Heart right ventricle (tissue), 16 donors: ENCODE results near the gene LRG1. TPM values are rescaled to one million over a fixed set of nuclear protein-coding genes. Genes with fewer than 3 reads are reported as not detected.
A peak's percentile ranks its signal among the peaks of the same experiment; 100 is the strongest.
"Not testable (repeated sequence)": the region's sequence is repeated elsewhere in the genome, so short reads cannot be mapped to it uniquely, and the experiment has no call there.

ENCODE experiments used
- ATAC-seq, 8 donors: fragments of 200-7000 bp; cut with Tn5 transposase; one replicate each; pipeline ENCODE4 v1.9.1; 2020; ENCODE audit warnings: mild to moderate bottlenecking in 8 of 8, moderate library complexity in 8 of 8, moderate number of reproducible peaks in 1 of 8
- DNase-seq, 2 donors: peaks; one replicate each; pipeline ENCODE4 v3.0.0-alpha.2; 2020
- H3K27ac ChIP-seq, 10 donors: fragments of 200-600 bp; sonication (generic) in 2 of 10; one replicate each; pipeline versions ENCODE4 v1.5.0 to v1.8.0; 2020 to 2022; ENCODE audit warnings: mild to moderate bottlenecking in 3 of 10
- H3K27me3 ChIP-seq, 7 donors: fragments of 200-600 bp; one replicate each; pipeline ENCODE4 v1.8.0; 2021 to 2022; ENCODE audit warnings: mild to moderate bottlenecking in 2 of 7
- H3K36me3 ChIP-seq, 9 donors: fragments of 200-600 bp; sonication (generic) in 1 of 9; one replicate each; pipeline versions ENCODE4 v1.5.0 to v1.8.0; 2020 to 2022; ENCODE audit warnings: mild to moderate bottlenecking in 2 of 9
- H3K4me1 ChIP-seq, 9 donors: fragments of 200-600 bp; sonication (generic) in 1 of 9; one replicate each; pipeline versions ENCODE4 v1.5.0 to v1.8.0; 2020 to 2022; ENCODE audit warnings: mild to moderate bottlenecking in 4 of 9
- H3K4me3 ChIP-seq, 10 donors: fragments of 200-600 bp; sonication (generic) in 2 of 10; one replicate each; pipeline versions ENCODE4 v1.5.0 to v1.8.0; 2020 to 2022; ENCODE audit warnings: mild to moderate bottlenecking in 7 of 10, moderate library complexity in 2 of 10
- H3K9me3 ChIP-seq, 11 donors: fragments of 200-600 bp in 10 of 11; sonication (generic) in 2 of 11; one replicate each; pipeline versions ENCODE4 v1.5.0 to v1.8.0; 2013 to 2022; ENCODE audit warnings: mild to moderate bottlenecking in 2 of 11, control low read depth in 1 of 11, moderate library complexity in 1 of 11
- CTCF ChIP-seq, 9 donors: fragments of 200-600 bp; sonication (generic) in 2 of 9; IDR thresholded peaks; one replicate each; pipeline versions ENCODE4 v1.5.0 to v1.8.0; 2021 to 2022; ENCODE audit warnings: antibody characterized with exemption in 9 of 9, mild to moderate bottlenecking in 5 of 9, moderate library complexity in 1 of 9
- WGBS, 2 donors: extraction: QIAGEN DNeasy Blood & Tissue Kit; methylation state at CpG; one replicate each; pipeline ENCODE4 v1.1.7; 2013; ENCODE audit warnings: inconsistent platforms in 1 of 2; 5-methylcytosine and 5-hydroxymethylcytosine counted together
- intact Hi-C, 10 donors: fragments of 100-400 bp; cut with DNase I; formaldehyde crosslinking; loops; one replicate each; pipeline versions ENCODE4 v1.11.1 to v1.14.2; 2022
- polyA plus RNA-seq, 2 donors: library from polyadenylated mRNA; stranded (reverse); fragments of 200-250 nt; gene quantifications; one replicate each; pipeline ENCODE4 v1.2.3, GENCODE V29; 2013
- total RNA-seq, 10 donors: library from RNA; stranded (reverse); fragmentation: NEBNext Ultra II Directional in 3 of 10; extraction: Animal tissue kit (Norgen Biotek cat#: 25700) in 3 of 10; gene quantifications; one replicate each; pipeline versions ENCODE4 v1.2.1 to v1.2.4, GENCODE V29; 2021 to 2023
- donor health status: Arrhythmogenic right ventricular cardiomyopathy.
- donor health status: ischemic (EF 13 %, LVEDD 7.1; RV severe dilation, severe dysfunction).
- donor health status: healthy with polysubstance abuse.
- donor health status: DM: no; HTN: yes; CAD: no.
- donor health status: DM: no; HTN: no; CAD: no.
- donor health status: ischemic (EF 25% LVEDD 6.9; RV normal size, moderate dysfunction).
- donor health status: ischemic (EF 25% LVEDD 5.7; RV mildly dilated, moderate dysfunction).
- donor health status: healthy.
- donor health status: DM: yes; HTN: yes; CAD: no.
- donor health status: Ischemic cardiomyopathy.
- donor health status: ischemic (EF 35%, LVEDD 5.7; RV mildly dilated, moderate dysfunction).
- donor health status: nonischemic (EF 11% LVEDD 7.7; RV severe dilation, severe dysfunction).
- donor health status: DM: yes; HTN: yes; CAD: no.
- donor health status: PGD.
- donor health status: ischemic (EF 29% LVEDD 5.4; RV normal size, mild dysfunction).
- donor health status: nonischemic (EF 23%, LVEDD 6.1; RV moderate dilation, normal function).

The LRG1 gene
- total and polyA plus RNA-seq, 12 donors = 0.06 to 1.3 (median 0.29) TPM

GRCh38 chr19:4528843-4529242, 11.0 kb downstream of the LRG1 start:
- Histone ChIP-seq H3K27ac (no peak overlapping the region), H3K36me3 (no peaks in the 10 kb centered on the region), H3K4me1 (peaks cover 0 to 5% (median 0%) of the 10 kb centered on the region in 9 donors), H3K9me3 (no peaks in the 10 kb centered on the region), H3K27me3 (no peaks in the 10 kb centered on the region), H3K4me3 (no peak overlapping the region)
- no peak for ATAC-seq
- 65 to 71% methylated on average over 15 of the region's 15 CpGs for WGBS, 2 donors
- no peak for DNase-seq
- intact Hi-C loops = loop anchor here in 3 of 10 donors (10.0 kb wide), 2 partner anchors 254 to 264 kb away; partner anchors contain the start of gene SHD (in 1 of the 3)
- no peak for TF ChIP-seq CTCF (IDR thresholded peaks at IDR 0.05)

GRCh38 chr19:4527377-4527776, 12.5 kb downstream of the LRG1 start:
- H3K4me3 ChIP-seq, H3K27me3 ChIP-seq, H3K4me1 ChIP-seq, H3K36me3 ChIP-seq, DNase-seq, H3K9me3 ChIP-seq, H3K27ac ChIP-seq, ATAC-seq: not testable (repeated sequence)
- whole genome bisulfite sequencing, 2 donors = 88% methylated on average over 8 of the region's 8 CpGs
- intact Hi-C loops = loop anchor here in 3 of 10 donors (10.0 kb wide), 2 partner anchors 253 to 263 kb away; partner anchors contain the start of gene SHD (in 1 of the 3)

- 57 to 66% methylated on average over 23 of the region's 23 CpGs for WGBS, 2 donors
- no peaks in the 10 kb centered on the region for H3K36me3 ChIP-seq
- DNase-seq (no peak), ATAC-seq (peak in 1 of 8 donors; percentile 11)
- no peak for TF ChIP-seq CTCF (IDR thresholded peaks at IDR 0.05)
- peaks cover 0 to 10% (median 0%) of the 10 kb centered on the region in 9 donors for H3K4me1 ChIP-seq
- intact Hi-C loops = loop anchor here in 3 of 10 donors (10.0 kb wide), 2 partner anchors 251 to 261 kb away; partner anchors contain the start of gene SHD (in 1 of the 3)
- peak overlapping the region in 2 of 10 donors; percentile 3 to 21 for H3K4me3 ChIP-seq
- H3K27ac ChIP-seq = no peak overlapping the region
- H3K27me3 ChIP-seq = no peaks in the 10 kb centered on the region
- H3K9me3 ChIP-seq = no peaks in the 10 kb centered on the region
Measured at GRCh38 chr19:4525563-4526002, 14.3 kb downstream of the LRG1 start.

GRCh38 chr19:4524808-4525562, 14.9 kb downstream of the LRG1 start:
- Histone ChIP-seq H3K4me1 (peaks cover 0 to 12% (median 1%) of the 10 kb centered on the region in 9 donors), H3K27ac (no peak overlapping the region), H3K27me3 (no peaks in the 10 kb centered on the region), H3K9me3 (no peaks in the 10 kb centered on the region), H3K36me3 (no peaks in the 10 kb centered on the region), H3K4me3 (peak overlapping the region in 2 of 10 donors; percentile 3 to 21)
- intact Hi-C loops = loop anchor here in 3 of 10 donors (10.0 kb wide), 2 partner anchors 250 to 260 kb away; partner anchors contain the start of gene SHD (in 1 of the 3)
- TF ChIP-seq CTCF (IDR thresholded peaks at IDR 0.05) = peak; percentile 57 to 84 (median 71)
- 68 to 70% methylated on average over 23 of the region's 23 CpGs for WGBS, 2 donors
- ATAC-seq (peak in 5 of 8 donors; percentile 30 to 64 (median 47)), DNase-seq (peak; percentile 49 to 74)
